SK-N-SH (cell line): ENCODE data around the gene FCRL4. TPM values are rescaled to one million over a fixed set of nuclear protein-coding genes. Genes with fewer than 3 reads are reported as not detected.

Experiments used
- CTCF ChIA-PET: fragments of 300-600, 350-600 bp; formaldehyde crosslinking; extraction: SDS; loops from one replicate; lab custom pipeline; 2021; lab: Yijun Ruan, JAX
- POLR2A ChIA-PET: fragments of 350-600 bp; sonication (Branson Sonifier 250); formaldehyde crosslinking; extraction: SDS; loops from one replicate; lab custom pipeline; 2020; ENCODE audit warnings: antibody characterized with exemption, inconsistent platforms; lab: Yijun Ruan, JAX
- DNase-seq: peaks from one replicate; pipeline ENCODE4 v3.0.0; 2012
- H2AFZ ChIP-seq: fragments of 200-600 bp; sonication (generic); 2 replicates; pipeline ENCODE4 v1.8.1; 2016; ENCODE audit warnings: antibody characterized with exemption, mild to moderate bottlenecking, low read depth
- H3F3A ChIP-seq: fragments of 200-600 bp; sonication (generic); replicated peaks from 2 replicates; pipeline ENCODE3; 2016; ENCODE audit warnings: antibody characterized with exemption, mild to moderate bottlenecking; ENCODE audit not compliant: insufficient read depth
- H3K27ac ChIP-seq, 2 experiments: fragments of 200-500 bp in 1 of 2; fragments of 200-600 bp in 1 of 2; sonication (Bioruptor generic) in 1 of 2; sonication (generic), shearing (Covaris generic) in 1 of 2; 2 replicates each; pipeline versions ENCODE4 v1.5.1 to v1.6.1; 2014 to 2016; ENCODE audit warnings: low read depth in 2 of 2, inconsistent platforms in 1 of 2, low read length in 1 of 2, mild to moderate bottlenecking in 1 of 2, mixed read lengths in 1 of 2
- H3K27me3 ChIP-seq: fragments of 200-600 bp; sonication (generic), shearing (Covaris generic); 2 replicates; pipeline ENCODE4 v1.6.1; 2016; ENCODE audit warnings: mixed run types; ENCODE audit not compliant: insufficient read depth
- H3K36me3 ChIP-seq, 2 experiments: fragments of 200-500 bp in 1 of 2; fragments of 200-600 bp in 1 of 2; sonication (Bioruptor generic) in 1 of 2; sonication (generic) in 1 of 2; replicated peaks in 1 of 2; 2 replicates each; pipeline versions ENCODE3 to v1.5.1; 2014 to 2016; ENCODE audit warnings: low read length in 1 of 2, mild to moderate bottlenecking in 1 of 2; ENCODE audit not compliant: insufficient read depth in 2 of 2, control insufficient read depth in 1 of 2
- H3K4me1 ChIP-seq, 2 experiments: fragments of 200-500 bp in 1 of 2; fragments of 200-600 bp in 1 of 2; sonication (Bioruptor generic) in 1 of 2; sonication (generic), shearing (Covaris generic) in 1 of 2; 2 replicates each; pipeline versions ENCODE4 v1.5.1 to v1.6.1; 2014 to 2016; ENCODE audit warnings: low read depth in 1 of 2, low read length in 1 of 2, mixed run types in 1 of 2; ENCODE audit not compliant: insufficient read depth in 2 of 2, control insufficient read depth in 1 of 2
- H3K4me2 ChIP-seq: fragments of 200-600 bp; sonication (generic), shearing (Covaris generic); 2 replicates; pipeline ENCODE4 v1.6.1; 2017; ENCODE audit warnings: mixed run types
- H3K4me3 ChIP-seq, 2 experiments: fragments of 200-500 bp in 1 of 2; fragments of 200-600 bp in 1 of 2; sonication (Bioruptor generic) in 1 of 2; sonication (generic), shearing (Covaris generic) in 1 of 2; 2 replicates each; pipeline versions ENCODE4 v1.5.1 to v1.8.1; 2014 to 2016; ENCODE audit warnings: low read depth in 2 of 2, inconsistent platforms in 1 of 2, low read length in 1 of 2, mild to moderate bottlenecking in 1 of 2, mixed read lengths in 1 of 2, moderate library complexity in 1 of 2
- H3K79me2 ChIP-seq: fragments of 200-600 bp; sonication (generic); 2 replicates; pipeline ENCODE4 v1.8.1; 2017; ENCODE audit warnings: mild to moderate bottlenecking; ENCODE audit not compliant: insufficient read depth
- H3K9ac ChIP-seq: fragments of 200-600 bp; sonication (generic); 2 replicates; pipeline ENCODE4 v1.6.1; 2017; ENCODE audit warnings: mixed run types
- H3K9me2 ChIP-seq: fragments of 200-600 bp; sonication (generic); 2 replicates; pipeline ENCODE4 v1.6.1; 2017; ENCODE audit warnings: mixed run types
- H3K9me3 ChIP-seq: fragments of 200-600 bp; sonication (generic); 2 replicates; pipeline ENCODE4 v1.6.1; 2017; ENCODE audit warnings: mixed run types, mild to moderate bottlenecking, moderate library complexity
- H4K20me1 ChIP-seq: fragments of 200-600 bp; sonication (generic); 2 replicates; pipeline ENCODE4 v1.6.1; 2017; ENCODE audit warnings: mild to moderate bottlenecking, mixed run types; ENCODE audit not compliant: insufficient read depth
- EP300 ChIP-seq, 2 experiments: IDR thresholded peaks; 2 replicates each; pipeline versions ENCODE4 v1.4.0 to v1.6.1; 2012; ENCODE audit warnings: borderline replicate concordance in 1 of 2, low read depth in 1 of 2, low read length in 1 of 2
- EZH2phosphoT487 ChIP-seq: fragments of 200-600 bp; sonication (generic); IDR thresholded peaks from 2 replicates; pipeline ENCODE4 v1.6.1; 2017; ENCODE audit warnings: low read depth, mixed run types, mild to moderate bottlenecking, antibody characterized with exemption, moderate library complexity, borderline replicate concordance
- FOXJ3 ChIP-seq: sonication (generic); formaldehyde crosslinking; IDR thresholded peaks from 2 replicates; pipeline ENCODE4 v1.5.1; 2020; ENCODE audit warnings: mild to moderate bottlenecking, missing genetic modification reagents
- FOXM1 ChIP-seq: IDR thresholded peaks from 2 replicates; pipeline ENCODE4 v1.4.0; 2012; ENCODE audit warnings: low read depth, mild to moderate bottlenecking
- GABPA ChIP-seq: IDR thresholded peaks from 2 replicates; pipeline ENCODE4 v1.4.0; 2012; ENCODE audit warnings: low read depth, mild to moderate bottlenecking
- GATA2 ChIP-seq: sonication (generic); formaldehyde crosslinking; IDR thresholded peaks from 2 replicates; pipeline ENCODE4 v1.5.0; 2020; ENCODE audit warnings: mild to moderate bottlenecking, missing genetic modification reagents
- MEF2A ChIP-seq: IDR thresholded peaks from 2 replicates; pipeline ENCODE4 v1.4.0; 2012; ENCODE audit warnings: low read depth, borderline replicate concordance
- NFIC ChIP-seq: IDR thresholded peaks from 2 replicates; pipeline ENCODE4 v1.4.0; 2012; ENCODE audit warnings: borderline replicate concordance
- POLR2AphosphoS5 ChIP-seq: IDR thresholded peaks from 2 replicates; pipeline ENCODE4 v1.6.1; 2012; ENCODE audit warnings: low read depth, low read length
- RCOR1 ChIP-seq: fragments of 150-350 bp; IDR thresholded peaks from 2 replicates; pipeline ENCODE4 v1.6.1; 2017; ENCODE audit warnings: antibody characterized with exemption, low read length
- RFX5 ChIP-seq: IDR thresholded peaks from 2 replicates; pipeline ENCODE4 v1.6.1; 2012; ENCODE audit warnings: mild to moderate bottlenecking, improper control_type of control experiment, low read length
- TCF12 ChIP-seq: IDR thresholded peaks from 2 replicates; pipeline ENCODE4 v1.4.0; 2012
- WGBS: methylation state at CpG from one replicate; pipeline ENCODE4 v1.1.6; 2017; ENCODE audit warnings: low lambda C conversion rate; 5-methylcytosine and 5-hydroxymethylcytosine counted together
- polyA plus RNA-seq, 3 experiments: library from polyadenylated mRNA; depleted of rRNA; stranded (reverse); fragments of >200 nt; gene quantifications; 2 replicates each; pipeline ENCODE4 v1.2.3, GENCODE V29; 2012
- TF ChIP-seq, protein P1 (sequence below): IDR thresholded peaks from 2 replicates; pipeline ENCODE4 v1.6.1; 2012; ENCODE audit warnings: mild to moderate bottlenecking, low read depth, low read length, moderate library complexity
- TF ChIP-seq, protein P2 (sequence below): IDR thresholded peaks from 2 replicates; pipeline ENCODE4 v1.4.0; 2012; ENCODE audit warnings: low read depth, borderline replicate concordance
- TF ChIP-seq, protein P3 (sequence below): IDR thresholded peaks from 2 replicates; pipeline ENCODE4 v1.4.0; 2012; ENCODE audit warnings: low read depth
- TF ChIP-seq, protein P4 (sequence below): fragments of 150-350 bp; IDR thresholded peaks from 2 replicates; pipeline ENCODE4 v1.6.1; 2016; ENCODE audit warnings: mild to moderate bottlenecking, low read depth, low read length
- TF ChIP-seq, protein P5 (sequence below): IDR thresholded peaks from 2 replicates; pipeline ENCODE4 v1.4.0; 2012; ENCODE audit warnings: low read depth, borderline replicate concordance

FCRL4 gene
- polyA plus RNA-seq, 1 of the 3 experiments (the other 2 are of a cell fraction), result not detected

DNA sequence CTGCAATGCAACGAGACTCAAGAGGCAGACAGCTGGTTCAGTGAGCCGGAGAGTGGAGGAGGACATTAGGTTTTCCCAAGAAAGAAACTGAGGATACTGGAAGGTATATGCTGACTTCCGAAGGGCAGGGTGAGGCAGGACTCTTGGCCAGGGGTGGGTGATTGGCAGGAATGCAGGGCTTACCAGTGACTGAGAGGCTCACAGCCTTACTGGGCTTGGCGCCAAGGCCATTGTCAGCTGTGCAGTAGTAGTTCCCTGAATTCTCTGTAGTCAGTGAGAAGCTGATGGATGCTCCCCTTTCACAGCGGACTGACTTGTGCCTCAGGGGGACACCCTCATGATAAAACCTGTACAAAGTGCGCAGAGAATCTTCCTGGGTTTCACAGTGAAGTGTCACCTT is 55.2 kb downstream of the FCRL4 start:
- Histone ChIP-seq H3K9ac (no peak overlapping the region), H3K9me2 (no peaks in the 10 kb centered on the region), H3K27me3 (peaks cover 17% of the 10 kb centered on the region; the same call in 1 of the 2 replicates)
- TF ChIP-seq, protein P1, sequence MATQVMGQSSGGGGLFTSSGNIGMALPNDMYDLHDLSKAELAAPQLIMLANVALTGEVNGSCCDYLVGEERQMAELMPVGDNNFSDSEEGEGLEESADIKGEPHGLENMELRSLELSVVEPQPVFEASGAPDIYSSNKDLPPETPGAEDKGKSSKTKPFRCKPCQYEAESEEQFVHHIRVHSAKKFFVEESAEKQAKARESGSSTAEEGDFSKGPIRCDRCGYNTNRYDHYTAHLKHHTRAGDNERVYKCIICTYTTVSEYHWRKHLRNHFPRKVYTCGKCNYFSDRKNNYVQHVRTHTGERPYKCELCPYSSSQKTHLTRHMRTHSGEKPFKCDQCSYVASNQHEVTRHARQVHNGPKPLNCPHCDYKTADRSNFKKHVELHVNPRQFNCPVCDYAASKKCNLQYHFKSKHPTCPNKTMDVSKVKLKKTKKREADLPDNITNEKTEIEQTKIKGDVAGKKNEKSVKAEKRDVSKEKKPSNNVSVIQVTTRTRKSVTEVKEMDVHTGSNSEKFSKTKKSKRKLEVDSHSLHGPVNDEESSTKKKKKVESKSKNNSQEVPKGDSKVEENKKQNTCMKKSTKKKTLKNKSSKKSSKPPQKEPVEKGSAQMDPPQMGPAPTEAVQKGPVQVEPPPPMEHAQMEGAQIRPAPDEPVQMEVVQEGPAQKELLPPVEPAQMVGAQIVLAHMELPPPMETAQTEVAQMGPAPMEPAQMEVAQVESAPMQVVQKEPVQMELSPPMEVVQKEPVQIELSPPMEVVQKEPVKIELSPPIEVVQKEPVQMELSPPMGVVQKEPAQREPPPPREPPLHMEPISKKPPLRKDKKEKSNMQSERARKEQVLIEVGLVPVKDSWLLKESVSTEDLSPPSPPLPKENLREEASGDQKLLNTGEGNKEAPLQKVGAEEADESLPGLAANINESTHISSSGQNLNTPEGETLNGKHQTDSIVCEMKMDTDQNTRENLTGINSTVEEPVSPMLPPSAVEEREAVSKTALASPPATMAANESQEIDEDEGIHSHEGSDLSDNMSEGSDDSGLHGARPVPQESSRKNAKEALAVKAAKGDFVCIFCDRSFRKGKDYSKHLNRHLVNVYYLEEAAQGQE, result no peak
- TF ChIP-seq, protein P2, sequence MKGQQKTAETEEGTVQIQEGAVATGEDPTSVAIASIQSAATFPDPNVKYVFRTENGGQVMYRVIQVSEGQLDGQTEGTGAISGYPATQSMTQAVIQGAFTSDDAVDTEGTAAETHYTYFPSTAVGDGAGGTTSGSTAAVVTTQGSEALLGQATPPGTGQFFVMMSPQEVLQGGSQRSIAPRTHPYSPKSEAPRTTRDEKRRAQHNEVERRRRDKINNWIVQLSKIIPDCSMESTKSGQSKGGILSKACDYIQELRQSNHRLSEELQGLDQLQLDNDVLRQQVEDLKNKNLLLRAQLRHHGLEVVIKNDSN, result no peak
- TF ChIP-seq FOXJ3 (no peak), TCF12 (no peak), RCOR1 (no peak), NFIC (no peak), POLR2AphosphoS5 (no peak), GABPA (no peak), RFX5 (no peak), EZH2phosphoT487 (no peak), GATA2 (CRISPR knock-in tag) (no peak), EP300 (IDR thresholded peaks at IDR 0.05; ENCODE audit: borderline replicate concordance in 1 of 2, low read depth in 1 of 2, low read length in 1 of 2) (no peak), FOXM1 (no peak), MEF2A (no peak)
- TF ChIP-seq, protein P3, sequence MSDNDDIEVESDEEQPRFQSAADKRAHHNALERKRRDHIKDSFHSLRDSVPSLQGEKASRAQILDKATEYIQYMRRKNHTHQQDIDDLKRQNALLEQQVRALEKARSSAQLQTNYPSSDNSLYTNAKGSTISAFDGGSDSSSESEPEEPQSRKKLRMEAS, result no peak
- TF ChIP-seq, protein P4, sequence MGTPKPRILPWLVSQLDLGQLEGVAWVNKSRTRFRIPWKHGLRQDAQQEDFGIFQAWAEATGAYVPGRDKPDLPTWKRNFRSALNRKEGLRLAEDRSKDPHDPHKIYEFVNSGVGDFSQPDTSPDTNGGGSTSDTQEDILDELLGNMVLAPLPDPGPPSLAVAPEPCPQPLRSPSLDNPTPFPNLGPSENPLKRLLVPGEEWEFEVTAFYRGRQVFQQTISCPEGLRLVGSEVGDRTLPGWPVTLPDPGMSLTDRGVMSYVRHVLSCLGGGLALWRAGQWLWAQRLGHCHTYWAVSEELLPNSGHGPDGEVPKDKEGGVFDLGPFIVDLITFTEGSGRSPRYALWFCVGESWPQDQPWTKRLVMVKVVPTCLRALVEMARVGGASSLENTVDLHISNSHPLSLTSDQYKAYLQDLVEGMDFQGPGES, result no peak
- TF ChIP-seq, protein P5, sequence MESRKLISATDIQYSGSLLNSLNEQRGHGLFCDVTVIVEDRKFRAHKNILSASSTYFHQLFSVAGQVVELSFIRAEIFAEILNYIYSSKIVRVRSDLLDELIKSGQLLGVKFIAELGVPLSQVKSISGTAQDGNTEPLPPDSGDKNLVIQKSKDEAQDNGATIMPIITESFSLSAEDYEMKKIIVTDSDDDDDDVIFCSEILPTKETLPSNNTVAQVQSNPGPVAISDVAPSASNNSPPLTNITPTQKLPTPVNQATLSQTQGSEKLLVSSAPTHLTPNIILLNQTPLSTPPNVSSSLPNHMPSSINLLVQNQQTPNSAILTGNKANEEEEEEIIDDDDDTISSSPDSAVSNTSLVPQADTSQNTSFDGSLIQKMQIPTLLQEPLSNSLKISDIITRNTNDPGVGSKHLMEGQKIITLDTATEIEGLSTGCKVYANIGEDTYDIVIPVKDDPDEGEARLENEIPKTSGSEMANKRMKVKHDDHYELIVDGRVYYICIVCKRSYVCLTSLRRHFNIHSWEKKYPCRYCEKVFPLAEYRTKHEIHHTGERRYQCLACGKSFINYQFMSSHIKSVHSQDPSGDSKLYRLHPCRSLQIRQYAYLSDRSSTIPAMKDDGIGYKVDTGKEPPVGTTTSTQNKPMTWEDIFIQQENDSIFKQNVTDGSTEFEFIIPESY, result no peak
- TF ChIP-seq, all 33 proteins: peak for 0
- Histone ChIP-seq H2AFZ (no peak overlapping the region), H3K4me3 (no peak overlapping the region), H3K36me3 (no peaks in the 10 kb centered on the region), H3K79me2 (no peaks in the 10 kb centered on the region), H3K27ac (no peak overlapping the region), H3K4me2 (no peak overlapping the region), H3K4me1 (no peaks in the 10 kb centered on the region), H3F3A (no peaks in the 10 kb centered on the region), H3K9me3 (no peaks in the 10 kb centered on the region), H4K20me1 (no peaks in the 10 kb centered on the region)
- ChIA-PET CTCF (interaction anchor here (2.9 kb wide), 1 partner anchor 37 kb away, joined by 8 read pairs; no protein-coding TSS in a partner anchor), POLR2A (no interaction called here)
- WGBS, result 0% methylated on average over 5 of the region's 6 CpGs
- DNase-seq, result no peak
